Measurements from ENCODE around the gene ZSCAN10.
A peak's percentile ranks its signal among the peaks of the same experiment; 100 is the strongest.
"Not testable (repeated sequence)": the region's sequence is repeated elsewhere in the genome, so short reads cannot be mapped to it uniquely, and the experiment has no call there.

ZSCAN10 gene

DNA sequence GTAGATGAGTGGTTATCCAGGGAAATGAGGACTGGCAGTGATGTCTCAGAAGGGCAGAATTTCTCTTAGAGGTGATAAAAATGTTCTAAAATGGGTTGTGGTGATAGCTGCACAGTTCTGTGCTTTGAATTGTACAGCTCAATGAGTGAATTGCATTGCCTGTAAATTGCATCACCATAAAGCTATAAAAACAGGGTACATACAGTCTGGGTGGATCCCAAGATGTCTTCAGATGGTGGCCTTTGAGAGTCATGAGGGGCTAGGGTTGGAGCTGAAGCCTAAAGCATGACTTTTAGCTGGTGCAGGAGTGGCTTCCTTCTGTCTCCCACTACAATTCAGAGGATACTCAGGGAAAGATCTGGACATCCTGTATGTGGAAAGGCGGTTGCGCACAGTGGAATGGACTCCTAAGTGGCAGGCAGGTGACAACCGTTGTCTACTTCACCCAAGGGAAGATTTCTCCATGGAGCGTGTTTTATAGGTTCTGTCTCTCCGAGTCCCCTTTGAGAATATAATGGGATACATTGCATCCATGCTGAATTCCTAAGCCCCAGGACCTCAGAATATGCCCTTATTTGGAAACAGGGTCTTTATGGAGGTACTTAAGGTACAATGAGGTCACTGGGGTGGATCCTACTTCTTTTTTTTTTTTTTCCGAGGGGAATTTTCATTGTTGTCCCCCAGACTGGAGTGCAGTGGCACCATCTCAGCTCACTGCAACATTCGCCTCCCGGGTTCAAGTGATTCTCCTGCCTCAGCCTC is 35.3 kb downstream of the ZSCAN10 start:
- DNase-seq (ENCODE audit: low read depth) = no peak

GRCh38 chr16:3062553-3062952 is 36.5 kb downstream of the ZSCAN10 start:
- no peak for DNase-seq (ENCODE audit: low read depth)

GRCh38 chr16:3060339-3061127 is 38.6 kb downstream of the ZSCAN10 start:
- no peak for DNase-seq (ENCODE audit: low read depth)

- DNase-seq (ENCODE audit: low read depth) = no peak
Observed at GRCh38 chr16:3059723-3060242, 39.3 kb downstream of the ZSCAN10 start.

GRCh38 chr16:3059041-3059722 is 39.9 kb downstream of the ZSCAN10 start:
- peak; percentile 48 for DNase-seq (ENCODE audit: low read depth)

GRCh38 chr16:3058139-3059030 is 40.7 kb downstream of the ZSCAN10 start:
- DNase-seq (ENCODE audit: low read depth) = no peak

DNA sequence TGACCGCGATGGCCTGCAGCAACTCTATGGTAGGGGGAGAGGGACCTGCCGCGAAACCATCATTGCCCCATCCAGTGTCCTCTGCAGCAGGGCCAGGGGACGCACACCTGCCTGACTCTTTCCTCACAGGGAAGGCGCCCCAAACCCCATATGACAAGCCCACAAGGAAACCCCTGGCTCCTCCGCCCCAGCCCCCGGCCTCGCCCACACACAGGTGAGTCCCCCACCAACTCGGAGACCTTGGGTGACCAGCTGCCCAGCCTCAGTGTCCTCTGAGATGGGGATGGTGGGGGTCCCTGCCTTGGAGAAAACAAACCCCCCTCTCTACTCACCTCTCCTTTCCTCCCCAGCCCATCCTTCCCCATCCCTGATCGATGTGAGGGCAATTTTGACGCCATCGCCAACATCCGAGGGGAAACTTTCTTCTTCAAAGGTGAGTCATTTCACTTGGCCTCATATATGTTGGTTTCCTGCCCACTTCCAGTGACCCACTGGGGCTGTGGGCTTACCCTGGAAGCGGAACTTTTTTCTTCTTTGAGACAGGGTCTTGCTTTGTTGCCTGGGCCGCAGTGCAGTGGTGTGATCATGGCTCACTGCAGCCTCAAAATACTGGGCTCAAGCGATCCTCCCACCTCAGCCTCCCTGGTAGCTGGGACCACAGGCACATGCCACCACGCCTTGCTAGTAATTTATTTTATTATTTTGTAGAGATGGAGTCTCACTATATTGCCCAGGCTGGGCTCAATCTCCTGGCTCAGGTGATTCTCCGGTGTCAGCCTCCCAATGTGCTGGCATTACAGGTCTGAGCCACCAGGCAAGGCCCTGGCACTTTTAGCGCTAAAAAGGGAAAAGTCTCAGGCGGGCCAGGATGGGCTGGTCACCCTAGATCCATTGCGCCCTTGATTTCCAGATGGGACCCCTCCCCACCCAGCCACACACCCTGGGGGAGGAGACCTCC is 41.6 kb downstream of the ZSCAN10 start:
- no peak for DNase-seq (ENCODE audit: low read depth)

GRCh38 chr16:3056336-3057180 is 42.5 kb downstream of the ZSCAN10 start:
- DNase-seq (ENCODE audit: low read depth) = no peak

- not testable (repeated sequence) for DNase-seq (ENCODE audit: low read depth)
Observed at GRCh38 chr16:3055734-3056115, 43.4 kb downstream of the ZSCAN10 start.

DNA sequence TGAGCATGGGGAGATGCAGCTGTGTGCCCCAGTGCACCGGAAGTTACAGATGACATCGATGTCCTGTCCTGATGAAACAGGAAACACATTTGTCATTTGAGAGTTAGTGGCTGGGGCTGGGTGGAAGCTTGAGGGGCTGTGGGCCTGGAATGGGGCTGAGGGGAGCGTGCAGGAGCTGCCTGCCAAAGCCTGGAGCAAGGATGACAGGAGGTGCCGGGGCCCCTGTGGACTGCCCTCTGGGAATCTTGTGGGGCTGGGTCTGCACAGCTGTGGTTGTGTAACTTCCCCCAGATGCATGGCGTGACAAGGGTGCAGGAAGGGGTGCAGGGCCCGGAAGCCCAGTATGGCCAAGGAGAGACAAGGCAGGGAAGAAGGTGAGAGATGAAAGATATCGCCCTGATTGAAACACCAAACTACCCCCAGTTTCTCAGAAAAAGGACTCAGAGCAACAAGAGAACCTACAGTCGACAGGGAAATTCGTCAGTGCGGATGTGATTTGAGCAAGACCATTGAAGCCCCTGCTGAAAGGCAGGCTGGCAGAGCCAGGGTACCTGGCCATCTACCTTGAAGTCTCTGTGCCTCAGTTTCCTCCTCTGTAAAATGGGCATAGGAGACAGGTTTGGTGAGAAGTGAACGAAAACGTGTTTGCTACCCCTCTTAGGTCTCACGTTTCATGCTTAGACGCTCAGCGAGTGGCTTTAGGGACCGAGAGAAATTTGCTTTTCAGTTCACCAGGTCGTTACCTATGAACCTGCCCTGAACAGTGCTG is 43.9 kb downstream of the ZSCAN10 start:
- no peak for DNase-seq (ENCODE audit: low read depth)

DNA sequence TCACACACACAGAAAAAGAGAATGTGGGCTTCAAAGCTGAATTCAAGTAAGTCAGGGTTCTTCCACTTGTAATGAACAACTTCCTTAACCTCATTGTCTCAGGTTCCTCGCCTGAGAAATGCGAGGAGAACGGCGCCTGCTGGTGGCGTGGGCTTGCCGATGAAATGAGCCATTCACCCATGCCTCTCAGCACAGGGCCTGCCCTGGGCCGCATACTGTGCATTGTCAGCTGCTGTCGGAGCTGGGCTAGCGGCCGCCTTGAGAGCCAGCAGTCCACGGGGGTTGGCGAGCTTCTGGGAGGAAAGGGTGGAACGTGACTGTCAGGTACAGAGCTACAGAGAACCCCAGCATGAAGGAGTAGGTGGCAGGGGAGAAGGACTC is 45.8 kb downstream of the ZSCAN10 start:
- not testable (repeated sequence) for DNase-seq (ENCODE audit: low read depth)

DNA sequence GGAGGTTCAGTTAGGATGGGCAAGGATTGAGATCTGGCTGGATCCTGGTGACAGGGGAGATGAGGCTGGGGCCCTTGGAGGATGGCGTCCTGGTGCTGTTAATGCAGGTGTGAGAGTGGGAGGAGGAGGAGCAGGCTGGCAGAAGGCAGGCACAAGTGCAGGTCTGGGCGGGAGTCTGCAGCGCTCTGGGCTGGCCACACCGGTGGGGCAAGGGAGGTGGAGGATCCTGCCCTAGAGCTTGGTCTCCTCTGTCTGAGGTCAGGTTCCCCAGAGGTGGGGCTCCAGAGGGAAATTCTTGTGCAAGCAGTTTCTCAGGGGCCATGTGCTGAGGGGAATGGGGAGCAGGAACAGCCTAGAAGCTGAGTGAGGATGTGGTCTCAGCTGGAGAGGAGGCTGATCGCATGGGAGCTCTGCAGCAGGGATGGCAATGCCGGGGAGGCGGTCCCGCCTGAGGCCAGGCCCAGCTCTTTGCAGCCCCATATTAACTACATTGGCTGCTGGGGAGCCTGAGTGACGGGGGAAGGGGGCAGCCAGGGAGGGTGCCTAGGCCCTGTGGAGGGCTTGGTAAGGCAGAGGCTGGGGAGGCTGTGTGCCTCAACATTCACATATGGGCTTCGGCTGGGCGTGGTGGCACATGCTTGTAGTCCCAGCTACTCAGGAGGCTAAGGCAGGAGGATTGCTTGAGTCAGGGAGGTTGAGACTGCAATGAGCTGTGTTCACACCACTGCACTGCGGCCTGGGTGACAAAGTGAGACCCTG is 46.3 kb downstream of the ZSCAN10 start:
- DNase-seq (ENCODE audit: low read depth) = not testable (repeated sequence)

DNA sequence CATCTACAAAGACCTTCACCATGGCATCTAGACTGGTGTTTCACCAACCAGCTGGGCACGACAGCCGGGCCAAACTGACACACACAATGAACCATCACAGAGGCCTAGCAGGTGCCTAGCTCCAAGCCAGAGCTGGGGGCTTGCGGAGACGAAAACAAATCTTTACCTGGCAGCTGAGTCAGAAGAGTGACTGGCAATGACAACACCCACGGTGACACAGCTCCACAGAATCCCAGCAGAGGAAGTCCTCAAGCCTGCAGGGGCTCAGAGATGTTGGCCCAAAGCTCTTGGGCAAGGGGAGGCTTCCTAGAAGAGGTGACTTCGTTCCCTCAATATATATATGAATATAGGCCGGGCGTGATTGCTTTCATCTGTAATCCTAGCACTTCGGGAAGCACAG is 47.6 kb downstream of the ZSCAN10 start:
- no peak for DNase-seq (ENCODE audit: low read depth)

DNA sequence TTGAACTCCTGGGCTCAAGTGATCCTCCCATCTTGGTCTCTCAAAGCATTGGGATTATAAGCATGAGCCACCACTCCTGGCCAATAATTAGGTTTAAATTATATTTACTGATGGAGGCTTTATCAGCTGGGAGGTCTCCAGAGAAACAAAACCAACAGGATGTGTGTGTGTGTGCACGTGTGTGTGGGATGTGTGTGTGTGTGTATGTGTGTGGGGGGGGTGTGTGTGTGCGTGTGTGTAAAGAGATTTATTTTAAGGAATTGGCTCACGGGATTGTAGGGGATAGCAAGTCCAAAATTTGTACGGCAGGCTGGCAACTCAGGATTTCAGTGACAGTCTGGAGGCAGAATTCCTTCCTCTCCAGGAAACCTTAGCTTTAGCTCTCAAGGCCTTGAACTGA is 48.1 kb downstream of the ZSCAN10 start:
- DNase-seq (ENCODE audit: low read depth) = no peak

- DNase-seq (ENCODE audit: low read depth) = no peak
Observed at GRCh38 chr16:3050487-3050886, 48.6 kb downstream of the ZSCAN10 start.

GRCh38 chr16:3049921-3050481 is 49.1 kb downstream of the ZSCAN10 start:
- DNase-seq (ENCODE audit: low read depth) = no peak

DNA sequence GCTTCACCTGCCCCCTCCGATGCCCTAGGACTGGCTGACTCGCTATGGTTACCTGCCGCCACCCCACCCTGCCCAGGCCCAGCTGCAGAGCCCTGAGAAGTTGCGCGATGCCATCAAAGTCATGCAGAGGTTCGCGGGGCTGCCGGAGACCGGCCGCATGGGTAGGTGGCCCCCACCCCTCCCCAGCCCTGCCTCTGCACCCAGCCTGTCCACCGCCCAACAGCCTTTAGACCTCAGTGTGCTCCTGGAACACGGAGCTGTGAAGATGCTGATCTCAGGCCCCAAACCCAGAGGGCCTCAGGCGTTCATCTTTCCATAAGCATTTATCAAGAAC is 51.7 kb downstream of the ZSCAN10 start:
- DNase-seq (ENCODE audit: low read depth) = no peak
